ENCODE data around the gene ABCC5.

GRCh38 chr3:184039414-184039813 lies 21.7 kb upstream of the ABCC5 start:
- TF ChIP-seq CTCF (optimal IDR thresholded peaks at IDR 0.05 in 1 of 3, IDR thresholded peaks at IDR 0.05 in 1 of 3, conservative IDR thresholded peaks at IDR 0.05 in 1 of 3; ENCODE audit: extremely low read depth in 1 of 3, insufficient read depth in 2 of 3, low read length in 3 of 3) = no peak
- TF ChIP-seq EZH2 (IDR thresholded peaks at IDR 0.05; ENCODE audit: low read length) = no peak

Data from keratinocyte (primary cell).